Non-pigmented ciliary epithelial cell (primary cell): ENCODE data around the gene ADRA1B.
"Not testable (repeated sequence)": the region's sequence is repeated elsewhere in the genome, so short reads cannot be mapped to it uniquely, and the experiment has no call there.

Source experiments
- DNase-seq: peaks from one replicate; pipeline ENCODE4 v3.0.0-alpha.2; 2010; ENCODE audit warnings: low read depth

The ADRA1B gene

DNA sequence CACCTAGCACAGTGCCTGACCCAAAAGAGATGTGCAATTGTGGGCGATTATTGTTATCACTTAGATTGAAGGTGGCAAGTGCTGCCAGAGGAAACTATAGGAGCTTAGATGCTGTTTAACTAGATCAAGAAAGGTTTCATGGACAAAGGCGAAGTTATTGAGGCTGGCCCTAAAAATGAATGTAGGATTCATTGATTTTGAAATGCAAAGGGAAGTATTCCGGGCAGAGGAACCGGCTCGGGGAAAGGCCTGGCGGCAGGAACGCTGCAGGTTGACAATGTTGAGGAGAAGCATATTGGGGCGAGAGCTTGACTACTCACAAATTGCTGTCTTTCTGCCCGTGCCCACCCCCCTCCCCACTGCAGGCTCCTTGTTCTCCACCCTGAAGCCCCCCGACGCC, 55.2 kb downstream of the ADRA1B start:
- no peak for DNase-seq

DNA sequence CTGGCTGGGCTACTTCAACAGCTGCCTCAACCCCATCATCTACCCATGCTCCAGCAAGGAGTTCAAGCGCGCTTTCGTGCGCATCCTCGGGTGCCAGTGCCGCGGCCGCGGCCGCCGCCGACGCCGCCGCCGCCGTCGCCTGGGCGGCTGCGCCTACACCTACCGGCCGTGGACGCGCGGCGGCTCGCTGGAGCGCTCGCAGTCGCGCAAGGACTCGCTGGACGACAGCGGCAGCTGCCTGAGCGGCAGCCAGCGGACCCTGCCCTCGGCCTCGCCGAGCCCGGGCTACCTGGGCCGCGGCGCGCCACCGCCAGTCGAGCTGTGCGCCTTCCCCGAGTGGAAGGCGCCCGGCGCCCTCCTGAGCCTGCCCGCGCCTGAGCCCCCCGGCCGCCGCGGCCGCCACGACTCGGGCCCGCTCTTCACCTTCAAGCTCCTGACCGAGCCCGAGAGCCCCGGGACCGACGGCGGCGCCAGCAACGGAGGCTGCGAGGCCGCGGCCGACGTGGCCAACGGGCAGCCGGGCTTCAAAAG, 55.7 kb downstream of the ADRA1B start:
- no peak for DNase-seq

- DNase-seq, result no peak
Measured at GRCh38 chr5:159972538-159973362, 56.5 kb downstream of the ADRA1B start.

- peak; percentile 94 for DNase-seq
Measured at GRCh38 chr5:159975462-159976019, 59.3 kb downstream of the ADRA1B start.

GRCh38 chr5:159976921-159977320, 60.6 kb downstream of the ADRA1B start:
- no peak for DNase-seq

GRCh38 chr5:159978358-159978757, 62.1 kb downstream of the ADRA1B start:
- DNase-seq, result no peak

GRCh38 chr5:159982421-159983173, 66.3 kb downstream of the ADRA1B start:
- no peak for DNase-seq

DNA sequence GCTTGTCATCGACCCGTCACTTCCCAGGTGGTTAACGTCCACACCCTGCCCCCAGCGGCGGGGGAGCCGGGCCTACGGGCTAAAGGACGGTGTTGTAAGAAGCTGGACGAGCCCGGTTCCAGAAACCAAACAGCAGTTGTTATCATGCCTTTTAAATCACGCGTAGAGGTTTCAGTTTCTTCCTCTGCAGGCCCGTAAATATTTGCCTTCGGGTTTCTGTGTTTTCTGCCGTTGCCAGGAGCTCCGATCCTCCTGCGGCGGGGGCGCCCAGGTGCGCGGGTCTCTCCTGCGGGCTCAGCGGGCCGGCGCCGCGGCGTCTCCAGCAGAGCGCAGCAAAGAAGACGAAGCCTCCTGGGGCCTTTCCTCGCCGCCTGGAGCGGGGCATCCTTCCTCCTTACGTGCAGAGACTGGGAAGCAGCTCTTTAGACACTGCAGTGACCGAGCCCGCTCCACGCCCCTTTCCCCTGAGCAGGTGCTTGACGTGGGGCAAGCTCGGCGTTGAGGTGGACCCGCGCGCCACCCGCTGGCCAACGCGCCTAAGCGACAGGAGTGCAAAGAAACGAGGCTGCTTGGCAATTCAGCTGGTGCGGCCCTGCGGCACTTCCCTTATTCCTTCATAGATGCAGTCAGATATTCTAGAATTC, 70.9 kb downstream of the ADRA1B start:
- DNase-seq, result peak; percentile 13

DNA sequence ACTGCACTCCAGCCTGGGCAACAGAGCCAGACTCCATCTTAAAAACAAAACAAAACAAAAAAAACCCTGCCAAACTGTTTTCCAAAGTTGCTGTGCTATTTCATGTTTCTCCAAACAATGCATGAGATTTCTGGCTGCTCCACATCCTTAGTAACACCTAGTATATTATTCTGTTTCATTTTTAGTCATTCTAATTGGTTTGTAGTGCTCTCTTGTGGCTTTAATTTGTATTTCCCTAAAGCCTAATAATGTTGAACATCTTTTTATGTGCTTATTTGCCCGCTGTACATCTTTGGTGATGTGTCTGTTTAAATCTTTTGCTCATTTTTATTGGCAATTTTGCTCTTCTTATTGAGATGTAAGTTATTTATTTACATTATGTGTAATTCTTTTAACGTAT, 74.2 kb downstream of the ADRA1B start:
- no peak for DNase-seq

DNA sequence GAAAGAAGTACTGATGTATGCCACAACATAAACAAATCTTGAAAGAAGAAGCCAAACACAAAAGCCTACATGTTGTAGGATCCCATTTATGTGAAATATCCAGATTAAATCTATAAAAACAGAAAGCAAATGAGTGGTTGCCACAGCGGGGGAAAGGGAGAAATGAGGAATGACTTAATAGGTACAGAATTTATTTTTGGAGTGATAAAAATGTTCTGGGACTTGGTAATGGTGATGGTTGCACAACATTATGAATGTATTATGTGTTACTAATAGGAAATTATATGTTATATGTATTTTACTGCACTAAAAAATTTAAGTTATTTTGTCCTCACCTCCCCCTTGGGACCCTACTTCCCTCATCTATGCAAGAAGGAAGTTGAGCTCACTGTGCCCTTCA, 76.3 kb downstream of the ADRA1B start:
- no peak for DNase-seq

DNA sequence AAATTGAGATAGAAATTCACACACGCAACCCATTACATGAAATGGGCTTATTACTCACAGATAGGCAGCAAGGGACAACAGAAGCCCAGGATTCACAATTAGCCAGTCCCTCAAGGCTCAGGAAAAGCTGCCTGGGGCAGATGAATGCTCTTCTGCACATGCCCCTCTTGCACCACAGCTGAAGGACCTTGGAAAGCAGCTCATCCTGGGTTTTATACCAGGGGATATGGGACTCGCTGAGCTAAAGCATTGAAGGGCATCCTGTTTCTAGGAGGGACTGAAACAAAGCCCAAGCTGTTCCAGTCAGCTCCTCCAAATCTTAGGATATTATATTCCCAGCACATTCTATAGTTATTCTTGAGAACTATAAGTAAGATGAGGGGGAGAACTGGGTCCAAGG, 76.9 kb downstream of the ADRA1B start:
- DNase-seq, result no peak

GRCh38 chr5:159995907-159996306, 79.6 kb downstream of the ADRA1B start:
- DNase-seq, result no peak

DNA sequence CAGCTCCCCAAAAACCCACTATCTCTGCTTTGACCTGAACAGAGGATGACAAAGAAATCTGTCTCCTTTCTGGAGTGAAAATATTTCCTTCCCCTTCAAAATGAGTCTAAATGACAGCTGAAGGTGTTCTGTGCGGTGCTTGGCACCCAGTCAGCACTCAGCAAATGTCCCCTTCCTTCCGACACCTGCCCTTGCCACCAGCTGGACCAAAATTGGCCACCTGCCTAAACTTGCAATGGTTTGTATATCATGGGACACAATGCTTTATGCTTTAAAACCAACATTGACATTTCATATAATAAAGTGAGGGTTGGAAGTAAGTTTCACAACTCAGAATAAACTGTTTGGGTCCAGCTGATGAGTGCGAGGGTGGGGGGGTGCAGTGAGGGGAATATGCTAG, 85.2 kb downstream of the ADRA1B start:
- no peak for DNase-seq

- no peak for DNase-seq
Measured at GRCh38 chr5:160007514-160007913, 91.2 kb downstream of the ADRA1B start.

- DNase-seq, result not testable (repeated sequence)
Measured at GRCh38 chr5:160008529-160008876, 92.2 kb downstream of the ADRA1B start.

DNA sequence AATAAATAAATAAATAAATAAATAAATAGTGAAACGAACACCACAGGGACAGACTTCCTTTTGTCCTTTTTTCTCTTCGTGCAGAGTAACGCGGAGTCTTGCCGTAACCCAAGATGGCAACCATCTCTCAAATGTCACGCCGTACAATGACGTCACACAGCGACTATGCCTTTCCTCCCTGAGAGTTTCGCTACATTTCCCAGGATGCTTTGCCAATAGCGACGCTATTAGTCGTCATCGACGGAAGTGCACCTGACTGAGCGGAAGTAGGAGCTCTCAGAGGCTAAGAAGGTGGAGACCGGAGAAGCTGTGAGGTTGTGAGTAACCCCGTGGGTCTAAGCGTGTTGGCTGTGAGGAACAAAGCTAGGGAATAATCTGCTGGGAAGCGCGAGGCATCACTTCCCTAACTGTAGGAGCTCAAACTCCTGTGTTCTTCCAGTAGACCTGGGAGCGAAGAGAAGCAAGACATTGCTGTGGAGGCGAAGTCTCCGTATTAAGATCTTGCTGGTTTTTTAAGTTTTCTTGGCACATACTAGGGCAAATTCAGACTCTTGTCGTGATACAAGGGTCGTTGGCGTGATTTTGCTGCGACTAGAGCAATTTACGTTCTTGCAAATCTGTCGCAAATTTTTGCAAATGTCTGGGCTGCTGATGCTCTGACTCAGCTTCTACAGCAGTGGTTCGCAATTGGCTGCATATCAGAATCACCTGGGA, 92.8 kb downstream of the ADRA1B start, which contains the start of gene TTC1:
Gene TTC1, plus strand, starts transcription at position 263 of the 714 bp plus-strand sequence. CDS start 1,390 bp downstream, outside the sequence.
- peak; percentile 96 for DNase-seq

- DNase-seq, result no peak
Measured at GRCh38 chr5:160009591-160009989, 93.3 kb downstream of the ADRA1B start.

GRCh38 chr5:160011471-160011870, 95.2 kb downstream of the ADRA1B start:
- no peak for DNase-seq

DNA sequence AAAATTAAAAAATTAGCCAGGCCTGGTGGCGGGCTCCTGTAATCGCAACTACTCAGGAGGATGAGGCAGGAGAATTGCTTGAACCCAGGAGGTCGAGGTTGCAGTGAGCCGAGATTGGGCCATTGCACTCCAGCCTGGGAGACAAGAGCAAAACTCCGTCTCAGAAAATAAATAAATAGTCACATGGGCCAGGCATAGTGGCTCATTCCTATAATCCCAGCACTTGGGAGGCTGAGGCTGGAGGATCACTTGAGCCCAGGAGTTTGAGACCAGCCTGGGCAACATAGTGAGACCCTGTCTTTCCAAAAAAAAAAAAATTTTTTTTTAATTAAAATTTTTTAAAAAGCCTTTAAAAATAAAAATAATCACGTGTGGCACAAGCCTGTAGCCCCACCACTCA, 97.9 kb downstream of the ADRA1B start:
- not testable (repeated sequence) for DNase-seq

DNA sequence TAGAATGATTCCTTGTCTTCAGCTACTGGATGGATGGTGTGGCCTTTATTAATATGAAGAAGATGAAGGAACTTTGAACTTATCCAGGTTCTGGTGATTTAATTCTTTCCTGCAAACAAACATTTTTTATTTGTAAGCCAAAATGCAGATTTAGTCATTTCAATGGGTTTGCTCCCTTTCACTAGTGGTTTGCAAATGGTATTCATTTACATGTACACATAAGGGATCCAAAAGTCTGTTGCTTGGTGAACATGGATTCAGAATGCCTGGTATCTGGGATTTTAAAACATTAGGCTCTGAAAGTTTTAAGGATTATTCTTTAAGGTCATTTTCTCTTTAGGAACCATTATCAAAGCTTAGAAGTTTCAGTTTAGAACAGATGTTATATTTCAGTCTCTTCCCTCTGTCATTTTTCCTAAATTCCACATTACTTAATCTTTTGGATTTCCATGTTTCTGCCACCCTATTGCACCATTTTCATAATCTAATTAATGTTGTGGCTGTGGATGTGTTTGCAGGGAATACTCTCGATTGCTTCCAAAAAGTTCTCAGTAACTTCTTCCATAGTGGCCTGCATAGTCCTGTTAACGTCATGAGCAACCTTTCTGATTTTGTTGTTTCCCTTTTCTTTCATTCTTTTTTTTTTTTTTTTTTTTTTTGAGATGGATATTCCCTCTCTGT, 102.8 kb downstream of the ADRA1B start:
- no peak for DNase-seq

- no peak for DNase-seq
Measured at GRCh38 chr5:160020266-160020770, 104.0 kb downstream of the ADRA1B start.
